Measurements from ENCODE around the gene ENTREP1.

ENTREP1 gene

GRCh38 chr9:69339620-69340019 is 14.6 kb downstream of the ENTREP1 start:
- H3K36me3 ChIP-seq (ENCODE audit: control insufficient read depth in 5 of 5, insufficient read depth in 5 of 5, low read length in 5 of 5) = no peaks in the 10 kb centered on the region
- no peaks in the 10 kb centered on the region for H3K9me3 ChIP-seq (ENCODE audit: control insufficient read depth in 5 of 5, low read length in 5 of 5)
- no peak overlapping the region for H3K4me3 ChIP-seq (ENCODE audit: low read depth in 1 of 5, low read length in 5 of 5)
- H3K4me1 ChIP-seq (ENCODE audit: control insufficient read depth in 5 of 5, insufficient read depth in 5 of 5, low read length in 5 of 5) = no peaks in the 10 kb centered on the region
- no peak overlapping the region for H3K27ac ChIP-seq (ENCODE audit: low read depth, low read length)
- no peaks in the 10 kb centered on the region for H3K27me3 ChIP-seq (ENCODE audit: control insufficient read depth in 5 of 5, insufficient read depth in 4 of 5, low read length in 5 of 5)
- H3K9ac ChIP-seq (ENCODE audit: low read length in 5 of 5) = no peak overlapping the region

- Histone ChIP-seq H3K27me3 (ENCODE audit: control insufficient read depth in 5 of 5, insufficient read depth in 4 of 5, low read length in 5 of 5) (no peaks in the 10 kb centered on the region), H3K9ac (ENCODE audit: low read length in 5 of 5) (no peak overlapping the region), H3K4me1 (ENCODE audit: control insufficient read depth in 5 of 5, insufficient read depth in 5 of 5, low read length in 5 of 5) (no peaks in the 10 kb centered on the region), H3K36me3 (ENCODE audit: control insufficient read depth in 5 of 5, insufficient read depth in 5 of 5, low read length in 5 of 5) (no peaks in the 10 kb centered on the region), H3K27ac (ENCODE audit: low read depth, low read length) (no peak overlapping the region), H3K9me3 (ENCODE audit: control insufficient read depth in 5 of 5, low read length in 5 of 5) (no peaks in the 10 kb centered on the region), H3K4me3 (ENCODE audit: low read depth in 1 of 5, low read length in 5 of 5) (no peak overlapping the region)
These were observed 15.6 kb downstream of the ENTREP1 start for GRCh38 chr9:69340631-69341030.

- Histone ChIP-seq H3K27ac (ENCODE audit: low read depth, low read length) (no peak overlapping the region), H3K9ac (ENCODE audit: low read length in 5 of 5) (no peak overlapping the region), H3K36me3 (ENCODE audit: control insufficient read depth in 5 of 5, insufficient read depth in 5 of 5, low read length in 5 of 5) (no peaks in the 10 kb centered on the region), H3K4me1 (ENCODE audit: control insufficient read depth in 5 of 5, insufficient read depth in 5 of 5, low read length in 5 of 5) (peaks cover 0 to 3% (median 0%) of the 10 kb centered on the region in 5 donors), H3K27me3 (ENCODE audit: control insufficient read depth in 5 of 5, insufficient read depth in 4 of 5, low read length in 5 of 5) (no peaks in the 10 kb centered on the region), H3K9me3 (ENCODE audit: control insufficient read depth in 5 of 5, low read length in 5 of 5) (no peaks in the 10 kb centered on the region), H3K4me3 (ENCODE audit: low read depth in 1 of 5, low read length in 5 of 5) (no peak overlapping the region)
These were observed 17.8 kb downstream of the ENTREP1 start for GRCh38 chr9:69342769-69343168.

GRCh38 chr9:69344459-69344858 is 19.4 kb downstream of the ENTREP1 start:
- H3K9me3 ChIP-seq (ENCODE audit: control insufficient read depth in 5 of 5, low read length in 5 of 5) = no peaks in the 10 kb centered on the region
- H3K9ac ChIP-seq (ENCODE audit: low read length in 5 of 5) = no peak overlapping the region
- H3K4me3 ChIP-seq (ENCODE audit: low read depth in 1 of 5, low read length in 5 of 5) = no peak overlapping the region
- peaks cover 0 to 3% (median 0%) of the 10 kb centered on the region in 5 donors for H3K4me1 ChIP-seq (ENCODE audit: control insufficient read depth in 5 of 5, insufficient read depth in 5 of 5, low read length in 5 of 5)
- H3K27me3 ChIP-seq (ENCODE audit: control insufficient read depth in 5 of 5, insufficient read depth in 4 of 5, low read length in 5 of 5) = no peaks in the 10 kb centered on the region
- H3K36me3 ChIP-seq (ENCODE audit: control insufficient read depth in 5 of 5, insufficient read depth in 5 of 5, low read length in 5 of 5) = no peaks in the 10 kb centered on the region
- H3K27ac ChIP-seq (ENCODE audit: low read depth, low read length) = no peak overlapping the region

GRCh38 chr9:69346596-69347390 is 21.8 kb downstream of the ENTREP1 start:
- Histone ChIP-seq H3K4me3 (ENCODE audit: low read depth in 1 of 5, low read length in 5 of 5) (no peak overlapping the region), H3K4me1 (ENCODE audit: control insufficient read depth in 5 of 5, insufficient read depth in 5 of 5, low read length in 5 of 5) (peaks cover 0 to 3% (median 0%) of the 10 kb centered on the region in 5 donors), H3K9me3 (ENCODE audit: control insufficient read depth in 5 of 5, low read length in 5 of 5) (no peaks in the 10 kb centered on the region), H3K27ac (ENCODE audit: low read depth, low read length) (no peak overlapping the region), H3K9ac (ENCODE audit: low read length in 5 of 5) (no peak overlapping the region), H3K27me3 (ENCODE audit: control insufficient read depth in 5 of 5, insufficient read depth in 4 of 5, low read length in 5 of 5) (no peaks in the 10 kb centered on the region), H3K36me3 (ENCODE audit: control insufficient read depth in 5 of 5, insufficient read depth in 5 of 5, low read length in 5 of 5) (no peaks in the 10 kb centered on the region)

GRCh38 chr9:69347607-69348006 is 22.6 kb downstream of the ENTREP1 start:
- Histone ChIP-seq H3K4me3 (ENCODE audit: low read depth in 1 of 5, low read length in 5 of 5) (no peak overlapping the region), H3K27me3 (ENCODE audit: control insufficient read depth in 5 of 5, insufficient read depth in 4 of 5, low read length in 5 of 5) (no peaks in the 10 kb centered on the region), H3K36me3 (ENCODE audit: control insufficient read depth in 5 of 5, insufficient read depth in 5 of 5, low read length in 5 of 5) (no peaks in the 10 kb centered on the region), H3K27ac (ENCODE audit: low read depth, low read length) (no peak overlapping the region), H3K4me1 (ENCODE audit: control insufficient read depth in 5 of 5, insufficient read depth in 5 of 5, low read length in 5 of 5) (peaks cover 0 to 3% (median 0%) of the 10 kb centered on the region in 5 donors), H3K9me3 (ENCODE audit: control insufficient read depth in 5 of 5, low read length in 5 of 5) (no peaks in the 10 kb centered on the region), H3K9ac (ENCODE audit: low read length in 5 of 5) (no peak overlapping the region)

GRCh38 chr9:69351227-69351626 is 26.2 kb downstream of the ENTREP1 start:
- no peak overlapping the region for H3K9ac ChIP-seq (ENCODE audit: low read length in 5 of 5)
- H3K36me3 ChIP-seq (ENCODE audit: control insufficient read depth in 5 of 5, insufficient read depth in 5 of 5, low read length in 5 of 5) = no peaks in the 10 kb centered on the region
- no peak overlapping the region for H3K4me3 ChIP-seq (ENCODE audit: low read depth in 1 of 5, low read length in 5 of 5)
- H3K27ac ChIP-seq (ENCODE audit: low read depth, low read length) = no peak overlapping the region
- no peaks in the 10 kb centered on the region for H3K9me3 ChIP-seq (ENCODE audit: control insufficient read depth in 5 of 5, low read length in 5 of 5)
- H3K27me3 ChIP-seq (ENCODE audit: control insufficient read depth in 5 of 5, insufficient read depth in 4 of 5, low read length in 5 of 5) = no peaks in the 10 kb centered on the region
- H3K4me1 ChIP-seq (ENCODE audit: control insufficient read depth in 5 of 5, insufficient read depth in 5 of 5, low read length in 5 of 5) = peaks cover 0 to 3% (median 0%) of the 10 kb centered on the region in 5 donors

- H3K36me3 ChIP-seq (ENCODE audit: control insufficient read depth in 5 of 5, insufficient read depth in 5 of 5, low read length in 5 of 5) = no peaks in the 10 kb centered on the region
- no peaks in the 10 kb centered on the region for H3K27me3 ChIP-seq (ENCODE audit: control insufficient read depth in 5 of 5, insufficient read depth in 4 of 5, low read length in 5 of 5)
- no peak overlapping the region for H3K27ac ChIP-seq (ENCODE audit: low read depth, low read length)
- no peak overlapping the region for H3K9ac ChIP-seq (ENCODE audit: low read length in 5 of 5)
- H3K4me1 ChIP-seq (ENCODE audit: control insufficient read depth in 5 of 5, insufficient read depth in 5 of 5, low read length in 5 of 5) = peaks cover 0 to 4% (median 0%) of the 10 kb centered on the region in 5 donors
- H3K4me3 ChIP-seq (ENCODE audit: low read depth in 1 of 5, low read length in 5 of 5) = no peak overlapping the region
- no peaks in the 10 kb centered on the region for H3K9me3 ChIP-seq (ENCODE audit: control insufficient read depth in 5 of 5, low read length in 5 of 5)
These were observed 30.2 kb downstream of the ENTREP1 start for GRCh38 chr9:69355232-69355631.

- Histone ChIP-seq H3K4me3 (ENCODE audit: low read depth in 1 of 5, low read length in 5 of 5) (no peak overlapping the region), H3K4me1 (ENCODE audit: control insufficient read depth in 5 of 5, insufficient read depth in 5 of 5, low read length in 5 of 5) (peaks cover 0 to 4% (median 0%) of the 10 kb centered on the region in 5 donors), H3K27ac (ENCODE audit: low read depth, low read length) (no peak overlapping the region), H3K36me3 (ENCODE audit: control insufficient read depth in 5 of 5, insufficient read depth in 5 of 5, low read length in 5 of 5) (no peaks in the 10 kb centered on the region), H3K27me3 (ENCODE audit: control insufficient read depth in 5 of 5, insufficient read depth in 4 of 5, low read length in 5 of 5) (no peaks in the 10 kb centered on the region), H3K9me3 (ENCODE audit: control insufficient read depth in 5 of 5, low read length in 5 of 5) (no peaks in the 10 kb centered on the region), H3K9ac (ENCODE audit: low read length in 5 of 5) (no peak overlapping the region)
These were observed 32.2 kb downstream of the ENTREP1 start for GRCh38 chr9:69357030-69357775.

GRCh38 chr9:69357821-69358220 is 32.8 kb downstream of the ENTREP1 start:
- H3K36me3 ChIP-seq (ENCODE audit: control insufficient read depth in 5 of 5, insufficient read depth in 5 of 5, low read length in 5 of 5) = no peaks in the 10 kb centered on the region
- H3K4me3 ChIP-seq (ENCODE audit: low read depth in 1 of 5, low read length in 5 of 5) = no peak overlapping the region
- no peak overlapping the region for H3K27ac ChIP-seq (ENCODE audit: low read depth, low read length)
- H3K4me1 ChIP-seq (ENCODE audit: control insufficient read depth in 5 of 5, insufficient read depth in 5 of 5, low read length in 5 of 5) = peaks cover 0 to 4% (median 0%) of the 10 kb centered on the region in 5 donors
- no peaks in the 10 kb centered on the region for H3K9me3 ChIP-seq (ENCODE audit: control insufficient read depth in 5 of 5, low read length in 5 of 5)
- H3K27me3 ChIP-seq (ENCODE audit: control insufficient read depth in 5 of 5, insufficient read depth in 4 of 5, low read length in 5 of 5) = no peaks in the 10 kb centered on the region
- H3K9ac ChIP-seq (ENCODE audit: low read length in 5 of 5) = no peak overlapping the region

Measured in subcutaneous abdominal adipose tissue (tissue), 5 donors.